ENCODE results near the gene C1orf216. TPM values are rescaled to one million over a fixed set of nuclear protein-coding genes. Genes with fewer than 3 reads are reported as not detected.

C1orf216 gene, protein sequence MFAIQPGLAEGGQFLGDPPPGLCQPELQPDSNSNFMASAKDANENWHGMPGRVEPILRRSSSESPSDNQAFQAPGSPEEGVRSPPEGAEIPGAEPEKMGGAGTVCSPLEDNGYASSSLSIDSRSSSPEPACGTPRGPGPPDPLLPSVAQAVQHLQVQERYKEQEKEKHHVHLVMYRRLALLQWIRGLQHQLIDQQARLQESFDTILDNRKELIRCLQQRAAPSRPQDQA
- total RNA-seq: 5.0 and 7.2 TPM in 2 replicates

GRCh38 chr1:35718492-35719336 is at the start of gene C1orf216:
TSS of gene C1orf216 (minus strand) at chr1:35718884. CDS start at chr1:35716321, 2,563 bp downstream.

Other genes starting within 250 kb of the C1orf216 start
- gene KIAA0319L, start 161.5 kb downstream of the C1orf216 start, total RNA-seq: 45.2 and 48.5 TPM in 2 replicates
- 19.4 and 24.5 TPM in 2 replicates for gene NCDN, start 161.1 kb downstream of the C1orf216 start, total RNA-seq
- gene TFAP2E, start 145.6 kb downstream of the C1orf216 start, total RNA-seq: 0.23 and 0.49 TPM in 2 replicates
- 73.7 and 89.4 TPM in 2 replicates for gene PSMB2, start 77.4 kb downstream of the C1orf216 start, total RNA-seq
- 6.8 and 13.0 TPM in 2 replicates for gene CLSPN, start 51.1 kb upstream of the C1orf216 start, total RNA-seq
- 4.8 and 9.5 TPM in 2 replicates for gene AGO4, start 89.1 kb upstream of the C1orf216 start, total RNA-seq
- gene AGO1, start 164.3 kb upstream of the C1orf216 start, total RNA-seq: 10.3 and 15.8 TPM in 2 replicates
- 5.4 and 14.0 TPM in 2 replicates for gene AGO3, start 212.2 kb upstream of the C1orf216 start, total RNA-seq

All from airway epithelial cell (primary cell).